Mucosa of descending colon (tissue), 3 donors: ENCODE data around the gene IGF2BP2. TPM values are rescaled to one million over a fixed set of nuclear protein-coding genes. Genes with fewer than 3 reads are reported as not detected.

ENCODE experiments used
- ATAC-seq: fragments of 200-7000 bp; cut with Tn5 transposase; one replicate; pipeline ENCODE4 v1.9.1; 2020; ENCODE audit warnings: mild to moderate bottlenecking, moderate library complexity
- DNase-seq, 3 donors: peaks; one replicate each; pipeline ENCODE4 v3.0.0-alpha.2; 2020
- H3K36me3 ChIP-seq: fragments of 200-600 bp; one replicate; pipeline ENCODE4 v1.8.0; 2021; ENCODE audit warnings: low read depth, mild to moderate bottlenecking
- H3K4me1 ChIP-seq: fragments of 200-600 bp; one replicate; pipeline ENCODE4 v1.8.0; 2021; ENCODE audit warnings: low read depth, mild to moderate bottlenecking
- H3K4me3 ChIP-seq: fragments of 200-600 bp; one replicate; pipeline ENCODE4 v1.8.0; 2021; ENCODE audit warnings: mild to moderate bottlenecking
- H3K9me3 ChIP-seq: fragments of 200-600 bp; one replicate; pipeline ENCODE4 v1.8.0; 2021; ENCODE audit warnings: mild to moderate bottlenecking
- intact Hi-C, 2 donors: fragments of 100-400 bp; cut with DNase I in 1 of 2; cut with micrococcal nuclease in 1 of 2; formaldehyde crosslinking; loops; one replicate each; pipeline versions ENCODE4 v1.11.0 to v1.11.1; 2022; cut with DNase I, micrococcal nuclease
- total RNA-seq, 3 donors: library from RNA; stranded (reverse); fragmentation: NEBNext Ultra II Directional in 2 of 3; extraction: Animal tissue kit (Norgen Biotek cat#: 25700) in 2 of 3; gene quantifications; one replicate each; pipeline versions ENCODE4 v1.2.1 to v1.2.4, GENCODE V29; 2021 to 2023
- TF ChIP-seq, protein P1 (sequence below): fragments of 200-600 bp; IDR thresholded peaks from one replicate; pipeline ENCODE4 v1.8.0; 2022; ENCODE audit warnings: antibody characterized with exemption, mild to moderate bottlenecking
- donor health status: DM: no; HTN: no; CAD: no; lungs with moderate emphysema.
- donor health status: DM: no; HTN: no; CAD: no.
- donor health status: DM: no; HTN: yes; CAD: no.

IGF2BP2 gene
- total RNA-seq, 3 donors from 2014 or later, result 26.7 to 67.4 (median 42.1) TPM

DNA sequence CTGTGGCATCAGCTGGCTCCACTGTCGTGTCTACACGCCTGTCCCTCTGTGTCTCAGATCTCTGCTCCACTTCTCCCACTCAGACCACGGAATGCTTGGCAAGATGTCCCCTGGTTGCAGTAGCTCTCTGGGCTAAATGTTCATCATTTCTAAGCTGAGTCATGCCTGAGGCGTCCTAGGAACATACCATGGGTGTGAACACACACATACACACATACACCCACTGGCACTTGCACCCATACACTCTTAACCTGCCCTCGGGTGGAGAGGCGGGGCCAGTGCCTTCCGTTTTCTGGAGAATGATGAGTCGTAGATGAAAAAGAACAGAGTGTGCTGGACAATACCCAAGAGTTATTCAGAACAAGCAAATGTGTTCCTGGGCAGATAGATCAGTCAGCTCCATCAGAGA, 166.3 kb downstream of the IGF2BP2 start:
- no peaks in the 10 kb centered on the region for H3K9me3 ChIP-seq
- DNase-seq, result peak in 1 of 3 donors; percentile 64
- no peaks in the 10 kb centered on the region for H3K36me3 ChIP-seq
- peaks cover 4% of the 10 kb centered on the region for H3K4me1 ChIP-seq
- H3K4me3 ChIP-seq, result no peak overlapping the region
- TF ChIP-seq, protein P1, sequence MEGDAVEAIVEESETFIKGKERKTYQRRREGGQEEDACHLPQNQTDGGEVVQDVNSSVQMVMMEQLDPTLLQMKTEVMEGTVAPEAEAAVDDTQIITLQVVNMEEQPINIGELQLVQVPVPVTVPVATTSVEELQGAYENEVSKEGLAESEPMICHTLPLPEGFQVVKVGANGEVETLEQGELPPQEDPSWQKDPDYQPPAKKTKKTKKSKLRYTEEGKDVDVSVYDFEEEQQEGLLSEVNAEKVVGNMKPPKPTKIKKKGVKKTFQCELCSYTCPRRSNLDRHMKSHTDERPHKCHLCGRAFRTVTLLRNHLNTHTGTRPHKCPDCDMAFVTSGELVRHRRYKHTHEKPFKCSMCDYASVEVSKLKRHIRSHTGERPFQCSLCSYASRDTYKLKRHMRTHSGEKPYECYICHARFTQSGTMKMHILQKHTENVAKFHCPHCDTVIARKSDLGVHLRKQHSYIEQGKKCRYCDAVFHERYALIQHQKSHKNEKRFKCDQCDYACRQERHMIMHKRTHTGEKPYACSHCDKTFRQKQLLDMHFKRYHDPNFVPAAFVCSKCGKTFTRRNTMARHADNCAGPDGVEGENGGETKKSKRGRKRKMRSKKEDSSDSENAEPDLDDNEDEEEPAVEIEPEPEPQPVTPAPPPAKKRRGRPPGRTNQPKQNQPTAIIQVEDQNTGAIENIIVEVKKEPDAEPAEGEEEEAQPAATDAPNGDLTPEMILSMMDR, result no peak
- ATAC-seq, result peak; percentile 54
- intact Hi-C loops, result no loop called here

DNA sequence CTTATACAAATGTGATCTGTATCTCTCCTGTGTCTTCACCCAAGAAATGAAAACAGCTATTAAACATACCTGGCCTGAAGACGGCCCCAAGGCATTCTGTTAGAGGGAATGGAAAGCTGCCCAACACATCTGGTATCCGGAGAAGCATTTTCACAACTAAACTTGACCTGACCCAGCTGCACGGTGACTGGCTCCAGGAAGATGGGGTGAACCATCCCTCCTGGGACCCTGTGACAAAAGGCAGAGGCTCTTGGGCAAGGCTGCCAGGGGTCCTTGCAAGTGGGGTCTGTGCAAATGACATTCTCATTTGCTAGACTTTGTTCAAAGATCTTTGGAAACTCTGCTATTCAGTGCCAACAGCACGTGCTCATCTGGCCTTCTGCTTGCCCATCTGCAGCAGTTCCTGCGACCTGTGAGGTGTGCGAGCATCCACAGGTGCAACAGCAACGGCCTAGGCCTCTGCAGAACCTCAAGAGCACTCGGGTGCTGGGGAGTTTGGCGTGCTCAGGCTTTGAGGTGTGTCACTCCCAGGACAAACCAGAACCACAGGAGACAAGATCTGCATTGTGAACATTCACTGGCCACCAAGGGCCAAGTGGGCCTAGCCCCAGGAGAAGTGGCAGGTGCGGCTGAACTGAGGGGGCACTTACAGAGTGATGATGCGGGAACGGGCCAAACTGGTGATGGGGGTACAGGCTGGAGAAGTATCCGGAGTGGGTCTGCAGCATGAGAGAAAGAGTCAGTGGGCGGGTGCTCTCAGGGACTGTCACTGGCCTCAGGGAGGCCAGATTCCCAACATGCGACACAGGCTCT, 166.9 kb downstream of the IGF2BP2 start:
- no peak overlapping the region for H3K4me3 ChIP-seq

DNA sequence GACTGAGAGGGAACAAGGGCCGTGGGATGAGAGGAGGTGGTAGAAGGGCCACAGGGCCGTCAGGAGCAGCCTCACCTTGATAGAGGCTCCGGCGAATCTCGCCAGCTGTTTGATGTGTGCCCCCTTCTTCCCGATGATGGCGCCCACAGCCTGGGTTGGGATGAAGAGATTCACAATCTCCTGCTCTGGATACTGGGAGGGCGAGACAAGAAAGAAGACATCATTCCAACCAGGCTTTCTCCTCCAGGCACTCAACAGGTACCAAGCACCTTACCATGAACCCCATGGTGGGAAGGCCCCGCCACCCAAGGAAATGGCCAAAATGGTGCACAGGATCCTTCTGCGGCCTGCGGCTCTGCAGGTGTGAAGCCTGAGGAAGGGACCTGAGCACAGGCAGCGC, 167.6 kb downstream of the IGF2BP2 start:
- no peak overlapping the region for H3K4me3 ChIP-seq
- TF ChIP-seq, protein P1, result no peak
- H3K9me3 ChIP-seq, result no peaks in the 10 kb centered on the region
- intact Hi-C loops, result no loop called here
- no peaks in the 10 kb centered on the region for H3K36me3 ChIP-seq
- peaks cover 4% of the 10 kb centered on the region for H3K4me1 ChIP-seq
- DNase-seq (no peak), ATAC-seq (no peak)

More for the DNA sequence above, 166.9 kb downstream of the IGF2BP2 start:
- TF ChIP-seq, protein P1, result no peak
- no peaks in the 10 kb centered on the region for H3K9me3 ChIP-seq
- H3K36me3 ChIP-seq, result no peaks in the 10 kb centered on the region
- intact Hi-C loops, result no loop called here
- ATAC-seq (no peak), DNase-seq (no peak)
- peaks cover 4% of the 10 kb centered on the region for H3K4me1 ChIP-seq

DNA sequence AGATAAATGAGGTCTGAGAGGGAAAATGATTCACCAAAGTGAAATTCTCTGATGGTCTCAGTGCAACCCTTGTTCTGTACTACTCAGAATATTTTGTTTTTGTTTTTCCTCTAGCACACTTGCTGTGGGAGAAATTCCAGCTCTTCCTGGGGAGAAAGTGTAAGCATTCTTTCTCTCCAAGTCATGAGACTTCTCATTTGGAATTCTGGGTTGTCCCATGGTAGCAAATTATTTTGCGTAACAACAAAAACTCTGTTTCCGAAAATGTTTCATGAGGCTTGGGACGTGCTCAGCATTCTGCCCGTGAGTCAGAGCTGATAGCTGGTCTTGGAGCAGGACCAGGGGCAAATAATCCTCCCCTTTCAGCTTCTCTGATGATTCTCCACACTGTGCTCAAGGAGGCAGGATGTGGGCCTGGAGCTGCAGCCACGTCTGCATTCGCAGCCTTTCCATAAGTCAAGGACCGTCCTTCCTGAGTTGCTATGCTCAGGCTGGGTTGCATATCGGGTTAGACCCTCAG, 168.5 kb downstream of the IGF2BP2 start:
- intact Hi-C loops, result no loop called here
- Histone ChIP-seq H3K4me3 (no peak overlapping the region), H3K9me3 (no peaks in the 10 kb centered on the region), H3K36me3 (no peaks in the 10 kb centered on the region), H3K4me1 (peaks cover 4% of the 10 kb centered on the region)
- DNase-seq (no peak), ATAC-seq (no peak)
- TF ChIP-seq, protein P1, result no peak

DNA sequence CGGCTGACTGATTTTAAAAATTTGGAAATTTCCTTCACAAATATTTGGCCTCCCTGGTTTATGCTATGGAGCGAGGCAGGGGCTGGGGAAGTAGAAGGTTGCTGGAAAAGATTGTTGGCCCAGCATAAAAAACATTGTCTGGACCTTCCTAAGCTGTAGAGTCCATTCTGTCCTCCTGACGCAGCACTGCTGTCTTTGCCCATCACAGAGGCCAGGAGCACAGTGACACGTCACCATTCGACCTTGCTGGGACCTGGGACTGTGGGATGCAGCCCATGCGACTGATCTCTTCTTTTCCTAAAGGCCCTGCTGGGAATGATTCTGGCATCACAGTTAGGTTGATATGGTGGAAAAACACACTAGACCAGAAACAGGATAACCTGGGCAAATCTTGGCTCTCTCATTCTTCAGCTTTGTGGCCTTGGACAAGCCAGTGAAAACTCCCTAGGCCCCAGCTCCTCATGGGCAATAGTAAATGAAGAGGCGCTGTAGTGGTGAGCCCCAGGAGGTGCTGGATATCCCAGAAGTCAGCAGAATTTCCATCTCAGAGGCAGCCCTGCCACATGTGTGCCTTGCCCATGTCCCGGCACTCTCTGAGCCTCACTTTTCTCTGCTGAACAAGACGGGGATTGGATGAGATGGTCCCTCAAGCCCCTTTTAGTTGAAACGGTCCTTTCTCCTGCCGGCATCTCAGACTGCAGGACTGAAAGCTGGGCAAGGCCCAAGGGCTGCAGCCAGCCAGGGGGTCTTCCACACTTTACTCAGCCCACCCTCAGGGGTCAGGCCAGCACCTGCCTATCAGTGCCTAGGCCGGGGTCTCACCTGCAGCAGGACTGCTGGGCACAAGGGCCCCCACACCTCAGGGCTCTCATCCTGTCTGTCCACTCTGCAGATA, 169.2 kb downstream of the IGF2BP2 start:
- peaks cover 4% of the 10 kb centered on the region for H3K4me1 ChIP-seq
- H3K4me3 ChIP-seq, result no peak overlapping the region
- intact Hi-C loops, result no loop called here
- H3K9me3 ChIP-seq, result no peaks in the 10 kb centered on the region
- DNase-seq, result no peak
- H3K36me3 ChIP-seq, result no peaks in the 10 kb centered on the region
- no peak for ATAC-seq
- TF ChIP-seq, protein P1, result no peak
